ENCODE data around the gene PFN1.

Gene PFN1

DNA sequence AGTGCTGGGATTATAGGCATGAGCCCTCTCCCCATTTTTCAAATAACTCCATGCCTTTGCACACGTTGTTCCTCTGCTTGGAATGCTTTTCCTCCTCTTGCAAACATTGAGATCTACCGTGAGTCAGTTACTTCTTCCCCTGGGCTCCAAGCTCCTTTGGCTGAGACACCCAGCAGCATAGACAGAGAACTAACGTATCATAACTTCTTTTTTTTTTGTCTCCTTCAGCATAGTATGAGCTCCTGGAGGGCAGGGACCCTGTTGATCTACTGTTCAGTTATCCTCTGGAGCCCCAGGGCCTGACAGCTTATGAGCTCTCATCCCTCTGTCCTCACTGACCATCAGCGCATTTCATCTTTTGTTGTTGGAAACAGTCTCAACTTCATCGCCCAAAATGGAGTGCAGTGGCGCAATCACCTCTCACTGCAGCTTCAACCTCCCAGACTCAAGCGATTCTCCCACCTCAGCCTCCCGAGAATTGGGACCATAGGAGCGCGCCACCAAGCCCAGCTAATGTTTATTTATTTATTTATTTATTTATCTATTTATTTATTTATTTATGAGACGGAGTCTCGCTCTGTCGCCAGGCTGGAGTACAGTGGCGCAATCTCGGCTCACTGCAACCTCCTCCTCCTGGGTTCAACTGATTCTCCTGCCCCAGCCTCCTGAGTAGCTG is 17.1 kb upstream of the PFN1 start:
- H3K36me3 Mint-ChIP-seq (ENCODE audit: low read depth), result peaks cover 21% of the 10 kb centered on the region
- TF ChIP-seq CTCF (IDR thresholded peaks at IDR 0.05; ENCODE audit: unreplicated experiment in 3 of 3), result no peak
- no peaks in the 10 kb centered on the region for H3K9me3 Mint-ChIP-seq
- peak overlapping the region; percentile 50 to 63 (median 53) for H3K4me3 Mint-ChIP-seq
- H3K27me3 Mint-ChIP-seq (ENCODE audit: low read depth), result no peaks in the 10 kb centered on the region
- peaks cover 27% of the 10 kb centered on the region for H3K4me1 Mint-ChIP-seq
- peak overlapping the region in 2 of 3 experiments; percentile 12 to 31 for H3K27ac Mint-ChIP-seq

DNA sequence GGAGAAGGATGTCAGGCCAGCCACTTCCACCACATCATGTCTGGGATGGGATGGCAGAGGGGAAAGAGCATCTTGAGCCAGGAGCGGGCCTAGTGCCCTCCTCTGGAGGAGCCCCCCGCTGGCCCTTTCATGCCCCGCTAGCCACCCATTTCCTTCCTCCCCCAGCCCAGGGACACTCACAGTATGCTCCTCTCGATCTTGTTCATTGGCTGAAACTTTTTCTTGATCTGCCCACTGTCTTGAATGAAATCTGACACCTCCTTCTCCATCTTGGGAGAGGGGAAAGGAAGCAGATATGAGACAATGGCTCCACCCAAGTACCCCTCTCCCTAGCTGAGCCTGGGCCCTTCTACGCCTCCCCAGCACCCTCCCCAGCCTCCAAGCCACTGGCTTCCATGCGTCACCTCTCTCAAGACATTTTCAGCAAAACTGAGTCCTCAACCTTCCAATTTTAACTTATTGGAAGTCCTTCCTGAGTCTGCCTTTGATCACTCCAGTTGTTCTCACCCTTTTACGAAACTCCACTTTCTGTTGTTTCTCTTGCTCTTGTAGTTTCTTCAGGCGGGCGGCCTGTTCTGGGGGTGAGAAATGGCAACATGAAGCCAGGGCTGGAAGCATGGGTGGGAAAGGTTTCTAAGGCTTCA is 12.1 kb upstream of the PFN1 start:
- no peak for TF ChIP-seq CTCF (IDR thresholded peaks at IDR 0.05; ENCODE audit: unreplicated experiment in 3 of 3)
- Mint-ChIP-seq H3K36me3 (ENCODE audit: low read depth) (peaks cover 44% of the 10 kb centered on the region), H3K27me3 (ENCODE audit: low read depth) (no peaks in the 10 kb centered on the region), H3K9me3 (no peaks in the 10 kb centered on the region), H3K4me1 (peaks cover 32% of the 10 kb centered on the region), H3K27ac (peak overlapping the region in 2 of 3 experiments; percentile 18 to 54), H3K4me3 (no peak overlapping the region)

DNA sequence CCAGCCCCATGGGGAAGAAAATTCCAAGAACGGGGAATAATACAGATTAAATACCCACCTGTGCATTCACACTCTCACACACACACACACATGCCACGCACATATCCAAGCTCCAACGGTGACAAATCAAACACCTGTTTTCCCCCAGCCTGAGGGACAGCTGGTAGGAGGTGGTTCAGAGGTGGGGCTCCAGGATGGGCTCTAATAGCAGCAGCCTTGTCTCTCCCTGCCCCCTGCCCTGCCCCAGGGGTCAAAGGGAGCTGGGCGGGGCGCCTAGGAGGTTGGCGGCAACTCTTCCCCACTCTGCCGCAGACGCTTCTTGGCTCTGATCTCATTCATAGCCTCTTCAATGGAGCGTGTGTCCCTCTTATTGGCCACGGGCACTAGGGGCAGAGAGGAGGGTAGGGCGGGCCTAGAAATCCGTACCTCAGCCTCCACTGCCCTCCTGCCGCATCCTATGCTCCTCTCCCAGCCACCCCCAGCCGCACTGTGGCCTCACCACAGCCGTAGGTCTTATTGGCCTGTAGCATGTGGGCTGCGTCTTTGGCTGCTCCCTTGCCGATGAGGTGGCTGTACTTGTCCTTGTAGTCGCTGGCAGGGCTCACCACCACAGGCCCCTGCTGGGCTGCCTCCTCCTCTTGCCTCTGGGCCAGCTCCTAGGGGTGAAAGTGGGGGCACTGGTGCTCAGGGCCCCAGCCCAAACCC is 11.1 kb upstream of the PFN1 start:
- H3K36me3 Mint-ChIP-seq (ENCODE audit: low read depth), result peaks cover 40% of the 10 kb centered on the region
- no peak for TF ChIP-seq CTCF (IDR thresholded peaks at IDR 0.05; ENCODE audit: unreplicated experiment in 3 of 3)
- no peak overlapping the region for H3K4me3 Mint-ChIP-seq
- H3K27ac Mint-ChIP-seq, result peak overlapping the region; percentile 23 to 64 (median 56)
- H3K9me3 Mint-ChIP-seq, result no peaks in the 10 kb centered on the region
- peaks cover 32% of the 10 kb centered on the region for H3K4me1 Mint-ChIP-seq
- H3K27me3 Mint-ChIP-seq (ENCODE audit: low read depth), result no peaks in the 10 kb centered on the region

- peaks cover 44% of the 10 kb centered on the region for H3K4me1 Mint-ChIP-seq
- H3K36me3 Mint-ChIP-seq (ENCODE audit: low read depth), result peaks cover 40% of the 10 kb centered on the region
- no peak overlapping the region for H3K4me3 Mint-ChIP-seq
- H3K27ac Mint-ChIP-seq, result no peak overlapping the region
- no peaks in the 10 kb centered on the region for H3K27me3 Mint-ChIP-seq (ENCODE audit: low read depth)
- TF ChIP-seq CTCF (IDR thresholded peaks at IDR 0.05; ENCODE audit: unreplicated experiment in 3 of 3), result no peak
- no peaks in the 10 kb centered on the region for H3K9me3 Mint-ChIP-seq
Observed at GRCh38 chr17:4958102-4958501, 9.8 kb upstream of the PFN1 start.

DNA sequence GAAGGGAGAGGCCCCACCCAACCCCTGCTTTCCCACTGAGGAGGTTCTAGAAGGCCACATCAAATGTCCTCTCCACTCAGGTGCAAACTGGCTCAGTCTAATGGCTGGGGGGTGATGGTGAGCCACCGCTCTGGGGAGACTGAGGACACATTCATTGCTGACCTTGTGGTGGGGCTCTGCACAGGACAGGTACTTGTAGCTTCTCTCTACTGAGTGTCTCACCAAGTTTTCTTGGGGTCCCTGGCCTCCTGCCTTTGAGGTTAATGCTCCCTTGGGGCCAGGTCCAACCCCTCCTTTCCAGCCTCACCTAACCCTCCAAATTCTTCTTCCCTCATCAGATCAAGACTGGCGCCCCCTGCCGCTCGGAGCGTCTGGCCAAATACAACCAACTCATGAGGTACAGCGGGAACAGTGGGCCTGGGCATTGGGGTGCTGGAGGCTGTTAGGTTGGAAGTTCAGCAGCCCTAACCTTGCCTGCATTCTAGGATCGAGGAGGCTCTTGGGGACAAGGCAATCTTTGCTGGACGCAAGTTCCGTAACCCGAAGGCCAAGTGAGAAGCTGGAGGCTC is 8.2 kb upstream of the PFN1 start:
- TF ChIP-seq CTCF (IDR thresholded peaks at IDR 0.05; ENCODE audit: unreplicated experiment in 3 of 3), result no peak
- Mint-ChIP-seq H3K27me3 (ENCODE audit: low read depth) (no peaks in the 10 kb centered on the region), H3K9me3 (no peaks in the 10 kb centered on the region), H3K4me1 (peaks cover 48% of the 10 kb centered on the region), H3K4me3 (no peak overlapping the region), H3K36me3 (ENCODE audit: low read depth) (peaks cover 37% of the 10 kb centered on the region), H3K27ac (no peak overlapping the region)

Measured in nephron (organoid).